Stimulated activated CD8-positive, alpha-beta memory T cell treated with anti-CD3 and anti-CD28 coated beads, Interleukin-12 subunit alpha, Interleukin-12 subunit beta, amount 100 ng/mL, for 24 hours (primary cell): ENCODE data around the gene FLT3.
"Not testable (repeated sequence)": the region's sequence is repeated elsewhere in the genome, so short reads cannot be mapped to it uniquely, and the experiment has no call there.

ENCODE experiments used
- DNase-seq: peaks from one replicate; pipeline ENCODE4 v3.0.0-alpha.2; 2020; ENCODE audit errors: extremely low read depth

The FLT3 gene

DNA sequence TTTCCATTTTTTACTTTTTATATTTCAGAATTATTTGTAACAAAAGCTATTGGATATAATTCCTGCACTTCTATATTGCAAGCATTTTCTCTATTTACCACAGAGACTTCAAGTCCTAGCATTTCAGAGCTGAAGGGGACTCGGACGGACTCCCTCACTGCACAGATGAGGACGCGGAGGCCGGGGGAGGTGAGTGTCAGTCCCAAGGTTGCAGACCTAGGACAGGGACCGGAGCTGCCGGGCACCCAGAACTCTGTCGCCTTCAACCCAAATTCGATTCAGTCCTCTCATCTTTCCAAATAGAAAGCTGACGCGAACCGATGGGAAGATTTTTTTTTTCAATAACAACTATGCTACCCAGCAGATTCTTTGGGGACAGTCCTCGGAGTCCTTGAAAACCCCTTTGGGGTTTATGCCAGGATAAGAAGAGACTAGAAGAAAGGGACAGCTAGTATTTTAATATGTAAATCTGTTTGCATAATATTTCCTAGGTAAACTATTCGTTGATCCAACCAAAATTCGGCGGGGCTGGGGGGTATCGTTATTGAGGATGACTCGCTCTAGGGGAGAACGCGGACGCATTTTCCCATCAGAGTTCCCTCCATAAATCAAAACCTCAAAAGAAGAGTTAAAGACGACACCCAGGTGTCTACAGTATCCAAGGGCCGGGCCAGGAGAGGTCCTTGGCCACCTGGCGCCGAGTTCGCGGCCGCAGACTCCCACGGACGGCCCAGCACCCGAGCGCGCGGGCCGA is 803 bp downstream of the FLT3 start:
- no peak for DNase-seq

DNA sequence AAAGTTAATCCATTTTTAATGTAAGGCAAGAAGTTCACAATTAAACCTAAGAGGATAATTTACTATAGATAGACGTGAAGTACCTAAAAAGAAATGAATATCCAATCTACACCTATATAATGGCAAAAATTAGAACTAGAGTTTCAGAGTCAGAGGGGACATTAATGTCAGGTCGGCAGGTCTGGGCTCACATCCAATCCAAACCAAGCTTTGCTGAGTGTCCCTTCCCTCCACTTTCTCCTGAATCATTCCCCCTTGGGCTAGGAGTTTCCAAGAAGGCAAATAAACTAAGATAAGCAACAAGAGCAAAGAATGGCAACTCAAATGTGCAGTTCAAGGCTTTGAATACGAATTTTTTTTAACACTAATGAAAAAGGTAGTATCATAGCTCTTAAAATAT is 2.9 kb downstream of the FLT3 start:
- no peak for DNase-seq

DNA sequence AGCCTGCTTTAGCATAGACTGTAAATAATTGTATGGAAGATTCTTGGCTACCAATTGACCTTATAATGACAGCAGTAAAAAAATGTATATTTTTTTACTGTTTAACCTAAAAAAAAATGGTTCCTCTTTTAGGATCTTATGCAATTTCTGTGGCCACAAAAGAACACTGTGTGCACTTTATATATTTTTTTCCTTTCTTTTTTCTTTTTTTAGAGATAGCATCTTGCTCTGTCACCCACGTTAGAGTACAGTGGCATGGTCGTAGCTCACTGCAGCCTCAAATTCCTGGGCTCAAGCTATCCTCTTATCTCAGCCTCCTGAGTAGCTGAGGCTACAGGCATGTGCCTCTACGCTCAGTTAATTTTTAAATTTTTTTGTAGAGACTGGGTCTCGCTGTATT is 6.1 kb downstream of the FLT3 start:
- DNase-seq, result no peak

DNA sequence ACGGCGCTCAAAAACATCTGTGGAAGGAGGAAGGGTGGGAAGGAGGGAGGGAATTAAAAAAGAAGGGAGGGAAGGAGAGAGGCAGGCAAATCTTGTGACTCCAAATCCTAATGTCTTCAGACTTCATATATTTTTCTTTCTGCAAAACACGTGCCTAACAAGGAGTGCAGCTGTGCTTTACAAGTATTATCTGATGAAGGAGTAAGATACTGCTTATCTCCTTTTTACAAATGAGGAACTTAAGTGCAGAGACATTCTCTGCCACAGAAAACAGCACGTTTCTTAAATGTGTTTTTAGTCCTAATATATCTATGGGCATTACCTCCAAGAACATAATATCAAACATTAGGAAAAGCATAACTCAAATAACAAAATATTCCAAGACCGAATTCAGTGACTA is 6.5 kb downstream of the FLT3 start:
- no peak for DNase-seq

DNA sequence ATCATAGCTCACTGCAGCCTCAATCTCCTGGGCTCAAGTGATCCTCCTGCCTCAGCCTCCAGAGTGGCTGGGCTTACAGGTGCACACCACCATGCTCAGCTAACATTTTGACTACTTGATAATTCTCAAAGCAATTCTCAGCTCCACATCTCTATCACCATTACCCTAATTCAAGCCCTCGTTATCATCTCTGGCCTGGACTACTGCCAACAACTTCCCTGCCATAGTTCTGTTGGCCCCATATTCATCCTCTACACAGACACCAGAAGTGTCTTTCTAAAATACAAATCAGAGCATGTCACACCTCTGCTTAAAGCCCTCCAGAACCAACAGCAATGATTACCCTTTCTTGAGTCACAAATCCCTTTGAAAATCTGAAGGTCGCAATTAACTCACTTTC is 7.9 kb downstream of the FLT3 start:
- DNase-seq, result no peak

DNA sequence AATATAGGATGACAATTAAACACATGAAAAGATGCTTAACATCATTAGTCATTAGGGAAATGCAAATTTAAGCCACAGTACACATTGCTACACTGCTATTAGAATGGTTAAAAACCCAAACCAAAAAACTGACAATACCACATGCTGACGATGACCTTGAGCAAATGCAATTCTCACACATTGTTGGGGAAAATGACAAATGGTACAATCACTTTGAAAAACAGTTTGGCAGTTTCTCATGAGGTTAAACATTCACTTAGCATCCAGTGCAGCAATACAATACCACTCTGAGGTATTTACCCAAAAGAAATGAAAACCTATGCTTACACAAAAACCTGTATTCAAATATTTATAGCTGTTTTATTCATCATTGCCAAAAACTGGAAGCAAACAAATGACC is 11.3 kb downstream of the FLT3 start:
- DNase-seq, result no peak

DNA sequence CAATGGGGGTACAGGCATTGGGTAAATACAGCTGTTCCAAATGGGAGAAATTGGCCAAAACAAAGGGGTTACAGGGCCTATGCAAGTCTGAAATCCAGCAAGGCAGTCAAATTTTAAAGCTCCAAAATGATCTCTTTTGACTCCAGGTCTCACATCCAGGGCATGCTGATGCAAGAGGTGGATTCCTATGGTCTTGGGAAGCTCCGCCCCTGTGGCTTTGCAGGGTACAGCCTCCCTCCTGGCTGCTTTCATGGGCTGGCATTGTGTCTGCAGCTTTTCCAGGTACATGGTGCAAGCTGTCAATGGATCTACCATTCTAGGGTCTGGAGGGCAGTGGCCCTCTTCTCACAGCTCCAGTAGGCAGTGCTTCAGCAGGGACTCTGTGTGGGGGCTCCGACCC is 22.6 kb downstream of the FLT3 start:
- DNase-seq, result not testable (repeated sequence)

DNA sequence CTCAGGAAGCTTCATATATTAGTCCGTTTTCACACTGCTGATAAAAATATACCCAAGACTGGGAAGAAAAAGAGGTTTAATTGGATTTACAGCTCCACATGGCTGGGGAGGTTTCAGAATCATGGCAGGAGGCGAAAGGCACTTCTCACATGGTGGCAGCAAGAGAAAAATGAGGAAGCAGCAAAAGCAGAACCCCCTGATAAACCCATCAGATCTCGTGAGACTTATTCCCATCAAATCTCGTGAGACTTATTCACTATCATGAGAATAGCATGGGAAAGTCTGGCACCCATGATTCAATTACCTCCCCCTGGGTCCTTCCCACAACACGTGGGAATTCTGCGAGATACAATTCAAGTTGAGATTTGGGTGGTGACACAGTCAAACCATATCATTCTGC is 23.1 kb downstream of the FLT3 start:
- no peak for DNase-seq

DNA sequence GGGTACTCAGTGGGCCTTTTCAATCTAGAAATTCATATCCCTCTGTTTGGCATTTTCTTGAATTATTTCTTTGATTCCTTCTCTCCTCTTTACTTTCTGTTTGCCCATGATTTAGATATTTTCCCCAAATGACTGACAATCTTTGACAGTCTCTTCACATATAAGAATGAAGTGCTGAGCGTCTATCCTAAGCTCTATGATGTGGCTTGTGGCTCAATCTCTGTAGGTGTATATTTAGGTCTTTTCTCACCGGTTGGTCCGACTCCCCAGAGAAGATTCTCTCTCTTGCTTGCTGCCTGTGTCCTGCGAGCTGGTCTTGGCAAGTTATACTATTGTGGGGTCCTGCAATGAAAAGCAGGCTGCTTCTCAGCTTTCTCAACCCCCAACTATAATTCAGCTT is 29.0 kb downstream of the FLT3 start:
- DNase-seq, result no peak

DNA sequence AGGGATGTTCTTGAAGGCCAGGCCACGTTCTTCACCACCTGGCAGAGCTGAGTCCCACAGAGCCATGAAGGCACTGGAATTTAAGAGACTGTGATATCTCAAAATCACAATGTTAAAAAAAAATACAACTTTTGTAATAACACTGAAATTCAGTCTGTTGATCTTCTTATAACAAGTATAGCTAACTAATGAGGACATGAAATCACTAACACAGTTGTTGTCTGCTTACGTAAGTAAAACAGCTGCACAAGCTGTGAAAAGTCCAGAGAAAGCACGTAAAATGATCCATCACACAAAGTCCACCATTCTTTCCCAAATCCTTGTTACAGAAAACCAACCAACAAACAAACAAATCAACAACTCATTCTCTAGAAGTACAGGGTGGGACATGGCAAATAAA is 32.9 kb downstream of the FLT3 start:
- no peak for DNase-seq

DNA sequence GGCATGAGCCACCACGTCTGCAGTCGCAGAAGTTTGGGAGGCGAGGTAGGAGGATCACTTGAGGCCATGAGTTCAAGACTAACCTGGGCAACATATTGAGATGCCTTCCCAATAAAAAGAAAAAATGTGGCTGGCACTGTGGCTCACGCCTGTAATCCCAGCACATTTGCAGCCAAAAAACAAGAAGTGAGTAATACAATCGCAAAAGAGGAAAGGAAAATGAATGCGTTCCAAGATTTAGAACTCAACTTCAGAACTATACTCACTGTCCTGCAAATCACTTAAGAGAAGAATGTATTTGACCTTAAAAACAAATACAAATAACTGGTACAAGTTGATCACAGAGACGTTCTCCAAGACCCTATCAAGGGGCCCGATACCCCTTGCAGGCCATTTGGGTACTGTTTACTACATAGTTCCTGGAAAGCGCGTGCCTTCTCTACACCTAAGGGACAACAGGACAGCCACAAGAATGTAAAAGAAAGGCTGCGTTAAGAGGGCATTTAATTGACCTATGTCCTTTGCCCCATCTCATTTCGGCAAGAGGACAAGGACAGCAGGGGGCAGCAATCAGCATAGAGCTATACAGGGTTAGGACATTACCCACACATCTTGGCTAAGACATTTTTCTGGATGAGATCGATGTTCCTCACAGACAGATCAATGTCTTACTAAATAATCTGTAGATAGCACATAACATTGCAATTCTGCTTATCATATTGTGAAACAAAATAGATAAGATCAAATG is 41.3 kb downstream of the FLT3 start:
- DNase-seq, result no peak

DNA sequence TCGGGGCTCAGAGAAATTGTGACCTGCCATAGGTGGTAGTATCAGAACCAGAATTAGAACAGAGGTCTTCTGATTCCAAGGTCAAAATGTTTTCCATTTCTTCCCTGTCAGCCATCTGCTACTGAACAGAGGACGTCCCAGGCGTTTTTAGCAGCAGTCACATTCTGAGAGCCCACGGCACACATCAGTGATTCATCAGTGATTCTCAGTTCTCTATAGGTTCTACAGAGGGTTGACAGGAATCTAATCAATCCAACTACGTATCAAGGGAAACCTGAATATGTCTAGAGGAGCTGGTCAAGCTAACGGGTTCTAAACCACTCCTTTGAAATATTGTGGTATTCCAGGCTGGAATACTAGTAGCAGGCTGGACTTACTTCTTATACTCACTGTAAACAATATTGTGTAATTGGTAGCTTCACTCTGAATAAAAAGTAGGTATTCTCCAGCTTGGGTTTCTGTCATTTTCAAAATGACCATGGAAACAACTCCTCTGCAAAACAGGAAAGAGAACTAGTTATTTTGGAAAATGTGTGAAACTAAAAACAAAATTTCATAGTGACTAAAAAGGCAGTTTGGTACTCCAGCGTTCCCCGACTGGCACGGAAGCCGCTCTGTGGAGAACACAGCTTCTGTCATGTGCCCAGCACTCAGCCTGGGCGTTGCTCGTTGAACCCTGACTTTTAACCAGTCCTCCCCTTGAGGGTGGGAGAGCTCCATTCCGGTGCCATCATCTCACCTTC is 43.2 kb downstream of the FLT3 start:
- DNase-seq, result no peak

DNA sequence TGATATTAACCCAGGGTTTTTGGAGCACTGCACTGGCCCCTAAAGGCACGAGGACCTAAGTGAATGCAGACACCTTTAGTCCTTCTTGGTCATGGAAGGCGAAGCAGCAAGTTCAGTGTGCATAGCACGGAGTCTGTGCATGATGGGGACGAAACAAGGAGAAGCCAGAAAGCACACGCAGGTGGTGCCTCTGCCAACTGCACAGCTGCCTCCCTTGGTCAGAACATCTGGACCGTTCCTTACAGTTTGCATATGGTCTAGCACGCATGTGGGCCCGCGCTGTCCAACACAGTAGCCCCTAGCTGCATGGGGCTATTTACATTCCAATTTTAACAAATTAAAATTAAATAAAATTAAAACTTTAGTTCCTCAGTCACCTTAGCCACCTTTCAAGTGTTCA is 44.0 kb downstream of the FLT3 start:
- DNase-seq, result no peak

DNA sequence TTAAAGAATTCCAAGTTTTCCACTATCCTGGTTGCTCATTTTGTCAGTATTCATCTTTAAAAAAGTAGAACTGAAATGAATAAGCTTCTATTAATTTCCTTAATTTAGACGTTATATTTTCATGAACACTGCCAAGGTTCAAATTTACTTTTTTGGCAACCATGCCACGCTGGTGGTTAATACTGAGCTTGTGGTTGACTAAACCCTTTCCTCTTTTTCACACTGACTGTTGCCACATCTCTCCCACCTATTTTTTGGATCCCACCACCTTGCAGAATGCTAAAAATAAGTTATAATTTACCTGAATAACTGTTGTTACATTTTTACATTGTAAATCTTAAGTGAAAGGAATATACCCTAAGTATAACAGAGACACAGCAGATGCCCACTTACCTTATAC is 45.0 kb downstream of the FLT3 start:
- DNase-seq, result no peak

DNA sequence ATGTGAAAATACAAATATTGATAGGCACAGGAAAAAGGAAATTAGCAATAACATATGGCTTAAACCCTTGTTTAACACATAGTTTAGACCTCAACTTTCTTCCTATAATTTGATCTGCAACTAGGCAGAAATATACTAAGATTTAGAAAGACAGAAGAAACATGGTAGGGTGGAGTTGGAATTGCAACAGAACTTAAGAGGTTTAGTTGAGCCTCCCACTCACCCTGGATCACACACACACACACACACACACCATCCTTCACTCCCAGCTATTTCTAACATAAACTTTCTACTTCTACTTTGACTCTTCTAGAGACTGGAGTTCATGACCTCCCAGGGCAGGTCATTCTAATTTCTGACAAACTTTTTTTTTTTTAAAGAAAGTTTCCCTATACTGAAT is 47.4 kb downstream of the FLT3 start:
- no peak for DNase-seq

DNA sequence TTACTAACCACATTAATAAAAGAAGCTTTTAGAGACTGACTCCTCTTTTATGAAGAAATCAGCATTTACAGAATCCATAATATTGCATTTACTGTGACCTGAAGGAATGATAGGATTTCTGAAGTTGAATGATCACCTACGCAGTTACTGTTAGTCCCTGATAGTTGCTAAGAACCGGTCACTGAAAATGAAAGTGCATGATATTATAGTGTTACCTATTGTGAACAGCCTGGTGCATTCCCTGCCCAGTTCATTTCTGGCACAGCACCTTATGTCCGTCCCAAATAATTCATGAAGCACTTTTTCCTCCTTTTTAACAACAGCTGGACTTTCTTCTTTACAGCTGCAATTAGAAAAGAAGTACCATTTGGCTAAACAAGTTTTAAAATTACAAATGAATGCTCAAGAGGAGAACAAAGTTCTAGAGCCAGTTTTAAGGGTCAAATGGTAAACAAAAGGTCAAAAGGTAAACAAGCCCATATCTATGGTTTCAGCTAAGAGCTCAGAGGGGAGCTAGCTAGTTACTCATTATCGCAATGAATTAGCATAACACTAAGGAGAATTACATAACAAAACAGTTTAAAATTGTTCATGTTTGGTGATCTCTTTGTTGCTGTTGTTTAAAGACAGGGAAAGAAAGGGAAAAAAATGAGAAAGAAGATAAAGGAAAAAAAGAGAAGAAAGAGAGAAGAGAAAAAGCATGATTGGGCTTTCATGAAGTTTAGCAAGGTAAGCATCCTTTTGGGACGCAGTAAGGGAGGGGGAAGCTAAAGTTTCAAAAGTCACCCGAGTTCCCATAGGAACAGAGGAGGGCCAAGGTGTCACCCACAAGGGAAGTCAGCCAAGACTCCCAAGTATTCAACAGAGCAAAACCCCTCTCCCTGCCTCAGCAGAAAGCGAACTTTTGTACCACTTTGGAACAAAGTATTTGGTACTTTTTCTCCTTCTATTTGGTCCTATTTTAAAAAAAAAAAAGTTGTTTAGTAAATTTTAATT is 50.2 kb downstream of the FLT3 start:
- DNase-seq, result no peak

DNA sequence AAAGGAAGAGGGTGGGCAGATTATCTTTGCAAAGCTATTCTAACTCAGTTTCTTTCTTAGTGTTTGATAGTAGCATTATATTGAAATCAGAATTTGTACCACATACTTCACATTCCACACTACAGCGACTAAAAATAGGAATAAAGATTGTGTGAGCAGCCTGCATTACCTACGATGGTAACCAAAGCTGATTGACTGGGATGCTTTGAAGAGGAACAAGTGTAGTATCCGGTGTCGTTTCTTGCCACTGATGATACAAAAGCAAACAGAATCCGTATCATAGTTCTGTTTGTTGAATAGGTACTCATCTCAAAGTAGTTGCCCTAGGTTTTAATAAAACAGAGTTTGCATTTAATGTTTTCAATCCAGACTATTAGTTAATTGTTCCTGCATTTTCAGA is 51.2 kb downstream of the FLT3 start:
- DNase-seq, result no peak

DNA sequence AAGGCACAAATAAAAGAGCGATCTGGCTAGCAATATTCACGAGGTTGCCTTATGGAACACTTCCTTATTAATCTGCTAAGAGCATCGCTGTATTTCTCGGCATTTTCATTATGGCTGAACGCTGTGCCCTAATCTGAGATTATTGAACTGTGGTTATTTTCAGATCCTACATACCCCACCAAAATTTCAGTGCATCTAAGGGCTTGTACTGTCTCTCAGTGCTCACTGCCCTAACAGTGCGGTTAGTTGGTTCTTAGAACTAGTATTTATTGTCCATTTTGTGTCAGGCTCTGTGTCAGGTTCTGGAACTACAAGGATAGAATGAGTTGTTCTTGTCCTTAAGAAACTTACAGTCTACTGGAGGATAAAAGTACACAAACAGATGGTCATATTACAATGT is 51.6 kb downstream of the FLT3 start:
- no peak for DNase-seq

DNA sequence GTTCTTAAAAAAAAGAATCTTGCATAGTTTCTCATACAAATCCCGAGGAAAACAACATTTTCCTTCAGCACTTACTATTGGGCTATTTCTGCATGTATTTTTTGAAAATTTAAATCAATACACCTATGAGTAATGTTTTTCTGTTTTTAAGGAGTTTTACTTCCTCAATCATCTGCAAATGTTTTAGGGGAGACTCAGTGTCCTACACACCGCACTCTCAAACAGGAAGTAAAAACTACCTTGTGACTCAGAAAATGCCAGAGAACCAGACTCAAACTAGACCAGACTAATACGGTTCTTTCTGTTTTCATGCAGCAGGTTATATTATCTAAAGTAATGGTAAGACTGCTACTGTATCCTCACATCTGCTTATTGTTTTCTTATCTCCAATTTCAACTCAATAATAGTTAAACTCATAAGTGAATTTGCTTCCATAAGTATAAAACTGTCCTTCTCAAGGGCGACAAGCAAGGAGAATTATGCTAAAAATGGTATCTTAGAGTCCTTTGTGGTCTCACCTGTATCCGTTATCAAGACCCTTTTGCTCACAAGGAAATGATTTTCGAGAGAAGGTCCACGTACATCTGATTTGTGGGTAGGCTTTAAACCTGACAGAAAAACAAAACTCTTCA is 52.5 kb downstream of the FLT3 start:
- no peak for DNase-seq

DNA sequence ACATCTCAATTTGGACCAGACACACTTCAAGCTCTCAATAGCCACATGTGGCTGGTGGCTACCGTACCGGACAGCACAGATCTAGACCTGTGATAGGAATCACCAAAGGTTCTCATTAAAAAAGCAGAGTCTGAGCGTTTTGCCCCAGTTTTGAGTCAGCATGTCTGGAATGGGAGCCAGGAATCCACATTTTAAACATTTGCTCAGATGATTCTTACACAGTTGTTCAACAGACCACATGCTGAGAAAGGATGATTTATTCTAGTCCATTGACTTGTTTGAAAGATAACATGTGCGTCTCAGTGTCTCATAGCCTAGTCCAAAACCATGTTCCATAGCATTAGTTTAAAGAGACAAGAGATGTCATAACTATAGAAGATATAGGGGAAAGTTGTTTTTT is 53.4 kb downstream of the FLT3 start:
- DNase-seq, result no peak

DNA sequence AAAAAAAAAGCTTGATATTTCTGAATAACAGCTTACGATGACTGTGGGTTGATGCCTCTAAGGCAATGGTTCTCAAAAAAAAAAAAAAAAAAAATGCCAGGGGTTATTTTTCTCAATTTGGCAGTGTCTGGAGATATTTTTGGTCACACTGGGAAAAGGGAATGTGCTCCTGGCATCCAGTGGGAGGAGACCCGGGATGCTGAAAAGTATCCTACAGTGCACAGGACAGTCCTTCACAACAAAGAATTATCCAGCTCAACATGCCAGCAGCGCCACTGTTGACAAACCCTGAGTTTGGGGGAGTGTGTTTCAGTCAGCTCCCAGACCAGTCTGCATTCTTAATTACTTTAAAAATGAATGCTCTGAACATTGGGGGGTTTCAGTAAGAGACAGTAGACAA is 54.5 kb downstream of the FLT3 start:
- DNase-seq, result no peak
